HEK293 (cell line): ENCODE data around the gene ANKRD52.

ENCODE experiments used
- CTCF ChIA-PET: fragments of 350-600 bp; formaldehyde crosslinking; extraction: SDS; loops from one replicate; lab custom pipeline; 2021; ENCODE audit warnings: antibody characterized with exemption; lab: Yijun Ruan, JAX
- POLR2A ChIA-PET: fragments of 300-600 bp; formaldehyde crosslinking; extraction: SDS; loops from one replicate; lab custom pipeline; 2020; ENCODE audit warnings: antibody characterized with exemption, inconsistent platforms; lab: Yijun Ruan, JAX
- H3K27ac ChIP-seq: fragments of 200-500 bp; sonication (Bioruptor generic); 2 replicates; pipeline ENCODE4 v1.5.1; 2014; ENCODE audit warnings: low read depth, low read length, control low read depth, inconsistent platforms; ENCODE audit errors: extremely low read depth
- H3K36me3 ChIP-seq, 2 experiments: fragments of 200-500 bp in 1 of 2; sonication (Bioruptor generic) in 1 of 2; 1 replicate in 1 of 2; 2 replicates in 1 of 2; pipeline ENCODE4 v1.5.1; 2014 to 2017; ENCODE audit warnings: inconsistent platforms in 2 of 2, low read length in 2 of 2; ENCODE audit not compliant: control insufficient read depth in 2 of 2, insufficient read depth in 1 of 2
- H3K4me1 ChIP-seq: fragments of 200-500 bp; sonication (Bioruptor generic); 2 replicates; pipeline ENCODE4 v1.5.1; 2014; ENCODE audit warnings: mild to moderate bottlenecking, low read length, inconsistent platforms; ENCODE audit not compliant: control insufficient read depth, insufficient read depth
- H3K4me3 ChIP-seq: 2 replicates; pipeline ENCODE4 v1.5.1; 2011; ENCODE audit warnings: low read depth, mild to moderate bottlenecking, control low read depth, low read length, moderate library complexity
- H3K9me3 ChIP-seq: fragments of 200-500 bp; sonication (Bioruptor generic); 2 replicates; pipeline ENCODE4 v1.5.1; 2014; ENCODE audit warnings: low read depth, low read length, inconsistent platforms; ENCODE audit not compliant: control insufficient read depth, insufficient read depth
- AEBP2 ChIP-seq: fragments of 450-650 bp; formaldehyde crosslinking; IDR thresholded peaks from 2 replicates; pipeline ENCODE4 v1.5.1; 2016; ENCODE audit warnings: missing biosample characterization, missing genetic modification characterization, borderline replicate concordance
- ATF2 ChIP-seq: fragments of 450-650 bp; formaldehyde crosslinking; IDR thresholded peaks from 2 replicates; pipeline ENCODE4 v1.5.1; 2016; ENCODE audit warnings: missing biosample characterization, missing genetic modification characterization, low read depth
- FEZF1 ChIP-seq: fragments of 450-650 bp; formaldehyde crosslinking; IDR thresholded peaks from 2 replicates; pipeline ENCODE4 v1.5.1; 2016; ENCODE audit warnings: missing biosample characterization, missing genetic modification characterization
- GFI1B ChIP-seq: fragments of 450-650 bp; formaldehyde crosslinking; IDR thresholded peaks from 2 replicates; pipeline ENCODE4 v1.5.1; 2016; ENCODE audit warnings: missing biosample characterization, missing genetic modification characterization
- GLIS1 ChIP-seq: fragments of 450-650 bp; formaldehyde crosslinking; IDR thresholded peaks from 2 replicates; pipeline ENCODE4 v1.5.1; 2016; ENCODE audit warnings: missing biosample characterization, missing genetic modification characterization
- PRDM10 ChIP-seq: fragments of 450-650 bp; formaldehyde crosslinking; IDR thresholded peaks from 2 replicates; pipeline ENCODE4 v1.5.1; 2016; ENCODE audit warnings: missing biosample characterization, missing genetic modification characterization
- ZBTB26 ChIP-seq: fragments of 450-650 bp; formaldehyde crosslinking; optimal IDR thresholded peaks from 2 replicates; pipeline ENCODE3; 2016; ENCODE audit warnings: missing biosample characterization, mild to moderate bottlenecking, missing genetic modification characterization
- ZBTB48 ChIP-seq: fragments of 450-650 bp; formaldehyde crosslinking; IDR thresholded peaks from 2 replicates; pipeline ENCODE4 v1.5.1; 2016; ENCODE audit warnings: missing biosample characterization, missing genetic modification characterization
- ZBTB7A ChIP-seq: fragments of 450-650 bp; formaldehyde crosslinking; IDR thresholded peaks from 2 replicates; pipeline ENCODE4 v1.5.1; 2016; ENCODE audit warnings: low read depth, missing biosample characterization, missing genetic modification characterization
- ZBTB8A ChIP-seq: fragments of 450-650 bp; formaldehyde crosslinking; IDR thresholded peaks from 2 replicates; pipeline ENCODE4 v1.5.1; 2016; ENCODE audit warnings: missing biosample characterization, missing genetic modification characterization
- ZFHX2 ChIP-seq: fragments of 450-650 bp; formaldehyde crosslinking; conservative IDR thresholded peaks from 2 replicates; pipeline ENCODE4 v1.5.1; 2016; ENCODE audit warnings: missing biosample characterization, missing genetic modification characterization
- ZFP69B ChIP-seq: fragments of 450-650 bp; formaldehyde crosslinking; IDR thresholded peaks from 2 replicates; pipeline ENCODE4 v1.5.1; 2016; ENCODE audit warnings: missing biosample characterization, missing genetic modification characterization
- ZIC2 ChIP-seq: fragments of 450-650 bp; formaldehyde crosslinking; IDR thresholded peaks from 2 replicates; pipeline ENCODE4 v1.5.1; 2016; ENCODE audit warnings: missing biosample characterization, missing genetic modification characterization
- ZNF18 ChIP-seq: fragments of 450-650 bp; formaldehyde crosslinking; IDR thresholded peaks from 2 replicates; pipeline ENCODE4 v1.5.1; 2016; ENCODE audit warnings: missing biosample characterization, missing genetic modification characterization
- ZNF350 ChIP-seq: fragments of 450-650 bp; formaldehyde crosslinking; IDR thresholded peaks from 2 replicates; pipeline ENCODE4 v1.5.0; 2017; ENCODE audit warnings: missing biosample characterization, mild to moderate bottlenecking, missing genetic modification characterization
- ZNF433 ChIP-seq: fragments of 450-650 bp; formaldehyde crosslinking; IDR thresholded peaks from 2 replicates; pipeline ENCODE4 v1.5.1; 2016; ENCODE audit warnings: missing biosample characterization, missing genetic modification characterization, low read depth
- ZNF561 ChIP-seq: fragments of 450-650 bp; IDR thresholded peaks from 2 replicates; pipeline ENCODE4 v1.5.1; 2018; ENCODE audit warnings: missing biosample characterization, missing genetic modification characterization, borderline replicate concordance
- ZNF585B ChIP-seq: fragments of 450-650 bp; formaldehyde crosslinking; IDR thresholded peaks from 2 replicates; pipeline ENCODE4 v1.5.1; 2016; ENCODE audit warnings: missing biosample characterization, missing genetic modification characterization
- ZNF596 ChIP-seq: fragments of 450-650 bp; IDR thresholded peaks from 2 replicates; pipeline ENCODE4 v1.5.0; 2018; ENCODE audit warnings: missing biosample characterization, mild to moderate bottlenecking, missing genetic modification characterization, moderate library complexity
- ZNF621 ChIP-seq: fragments of 450-650 bp; formaldehyde crosslinking; IDR thresholded peaks from 2 replicates; pipeline ENCODE4 v1.5.1; 2017; ENCODE audit warnings: missing biosample characterization, missing genetic modification characterization
- ZNF76 ChIP-seq: fragments of 450-650 bp; formaldehyde crosslinking; IDR thresholded peaks from 2 replicates; pipeline ENCODE4; 2016; ENCODE audit warnings: low read depth, missing biosample characterization, missing genetic modification characterization, borderline replicate concordance
- ZNF837 ChIP-seq: fragments of 450-650 bp; formaldehyde crosslinking; IDR thresholded peaks from 2 replicates; pipeline ENCODE4 v1.5.1; 2016; ENCODE audit warnings: missing biosample characterization, missing genetic modification characterization
- ZSCAN30 ChIP-seq: fragments of 450-650 bp; IDR thresholded peaks from 2 replicates; pipeline ENCODE4 v1.5.1; 2018; ENCODE audit warnings: missing biosample characterization, mild to moderate bottlenecking, missing genetic modification characterization, moderate library complexity

ANKRD52 gene

GRCh38 chr12:56188778-56189098 lies 69.4 kb downstream of the ANKRD52 start:
- CTCF ChIA-PET: interaction anchor here (0.6 to 6.1 kb wide), 25 partner anchors 9 to 948 kb away, joined by 3 to 86 read pairs (median 10); partner anchors contain the start of genes ANKRD52, ESYT1, PA2G4 and RNF41
- TF ChIP-seq ZBTB48 (tag by site-specific recombination) (peak; percentile 34; the same call in 1 of the 2 replicates), ZNF585B (tag by site-specific recombination) (no peak), ZBTB8A (peak; percentile 86), ZBTB26 (peak; percentile 6), ZIC2 (tag by site-specific recombination) (0 out of 2 replicates have a peak, but pooled peaks have one; percentile 25), ZNF837 (tag by site-specific recombination) (no peak), GLIS1 (tag by site-specific recombination) (0 out of 2 replicates have a peak, but pooled peaks have one; percentile 12)
- TF ChIP-seq, all 188 proteins: peak for 5
- Histone ChIP-seq H3K27ac (peak overlapping the region; percentile 78), H3K9me3 (no peaks in the 10 kb centered on the region), H3K4me3 (peak overlapping the region; percentile 87), H3K36me3 (peaks cover 21 to 36% of the 10 kb centered on the region in 2 experiments), H3K4me1 (no peaks in the 10 kb centered on the region; the same call in 1 of the 2 replicates)
- POLR2A ChIA-PET: interaction anchor here (0.7 to 5.3 kb wide), 13 partner anchors 11 to 142 kb away, joined by 3 to 59 read pairs (median 9); partner anchors contain the start of genes ANKRD52, ESYT1, MYL6 and PA2G4

GRCh38 chr12:56188131-56188777 lies 69.9 kb downstream of the ANKRD52 start:
- Histone ChIP-seq H3K36me3 (peaks cover 26 to 41% of the 10 kb centered on the region in 2 experiments), H3K9me3 (no peaks in the 10 kb centered on the region), H3K4me1 (no peaks in the 10 kb centered on the region; the same call in 1 of the 2 replicates), H3K27ac (peak overlapping the region; percentile 78), H3K4me3 (peak overlapping the region; percentile 87)
- CTCF ChIA-PET: interaction anchor here (0.5 to 6.1 kb wide), 21 partner anchors 8 to 450 kb away, joined by 3 to 86 read pairs (median 12); partner anchors contain the start of genes ANKRD52, ESYT1, PA2G4 and RNF41
- TF ChIP-seq ZNF350: no peak
- TF ChIP-seq GFI1B (tag by site-specific recombination): no peak
- TF ChIP-seq PRDM10 (tag by site-specific recombination): no peak
- TF ChIP-seq ZNF561 (tag by site-specific recombination): no peak
- no peak for TF ChIP-seq FEZF1
- no peak for TF ChIP-seq ZNF433 (tag by site-specific recombination)
- TF ChIP-seq ZNF621 (tag by site-specific recombination): no peak
- TF ChIP-seq ZSCAN30 (tag by site-specific recombination): no peak
- no peak for TF ChIP-seq ZFHX2
- TF ChIP-seq ATF2 (tag by site-specific recombination): no peak
- TF ChIP-seq ZNF18: no peak
- no peak for TF ChIP-seq AEBP2 (tag by site-specific recombination)
- TF ChIP-seq ZNF596 (tag by site-specific recombination): no peak
- TF ChIP-seq ZBTB7A: no peak
- TF ChIP-seq ZFP69B (tag by site-specific recombination): no peak
- TF ChIP-seq ZNF76 (tag by site-specific recombination): no peak
- POLR2A ChIA-PET: interaction anchor here (0.6 to 5.3 kb wide), 11 partner anchors 11 to 84 kb away, joined by 3 to 59 read pairs (median 14); partner anchors contain the start of genes ESYT1, MYL6, PA2G4 and RNF41
